NT2/D1 (cell line): Measurements from ENCODE around the gene LSAMP.

Experiments used
- DNase-seq: peaks from one replicate; pipeline ENCODE4 v3.0.0-alpha.2; 2011; ENCODE audit warnings: low read depth, low spot score
- H3K27me3 ChIP-seq: 2 replicates; pipeline ENCODE4 v1.6.0; 2011; ENCODE audit warnings: mild to moderate bottlenecking; ENCODE audit not compliant: insufficient read length, insufficient read depth
- H3K36me3 ChIP-seq: 2 replicates; pipeline ENCODE4 v1.6.1; 2011; ENCODE audit warnings: mild to moderate bottlenecking, low read length, mixed read lengths; ENCODE audit not compliant: insufficient read depth, insufficient read length
- H3K4me1 ChIP-seq: 2 replicates; pipeline ENCODE4 v1.5.1; 2011; ENCODE audit not compliant: insufficient read depth, insufficient read length
- H3K4me3 ChIP-seq: 2 replicates; pipeline ENCODE4 v1.5.1; 2011; ENCODE audit warnings: low read depth; ENCODE audit not compliant: insufficient read length
- H3K9ac ChIP-seq: 2 replicates; pipeline ENCODE4 v1.6.0; 2011; ENCODE audit warnings: low read depth; ENCODE audit not compliant: insufficient read length
- H3K9me3 ChIP-seq: 2 replicates; pipeline ENCODE4 v1.5.1; 2011; ENCODE audit warnings: mild to moderate bottlenecking, low read length; ENCODE audit not compliant: insufficient read depth
- SUZ12 ChIP-seq: IDR thresholded peaks from 2 replicates; pipeline ENCODE4 v1.6.1; 2011; ENCODE audit not compliant: insufficient read length, insufficient read depth; ENCODE audit errors: extremely low read depth
- YY1 ChIP-seq: IDR thresholded peaks from 2 replicates; pipeline ENCODE4 v1.6.1; 2011; ENCODE audit not compliant: insufficient read length, insufficient read depth
- ZNF274 ChIP-seq: IDR thresholded peaks from 2 replicates; pipeline ENCODE4 v1.6.1; 2011; ENCODE audit warnings: mild to moderate bottlenecking, low read depth, low read length

The LSAMP gene

GRCh38 chr3:116161575-116162525 lies 283.4 kb downstream of the LSAMP start:
- DNase-seq, result no peak
- TF ChIP-seq YY1 (no peak), SUZ12 (no peak), ZNF274 (no peak)
- H3K9ac ChIP-seq, result no peak overlapping the region
- H3K9me3 ChIP-seq, result no peaks in the 10 kb centered on the region
- no peaks in the 10 kb centered on the region for H3K36me3 ChIP-seq
- H3K4me3 ChIP-seq, result no peak overlapping the region
- no peaks in the 10 kb centered on the region for H3K4me1 ChIP-seq
- no peaks in the 10 kb centered on the region for H3K27me3 ChIP-seq

GRCh38 chr3:116160594-116160993 lies 284.7 kb downstream of the LSAMP start:
- Histone ChIP-seq H3K4me1 (no peaks in the 10 kb centered on the region), H3K36me3 (no peaks in the 10 kb centered on the region), H3K4me3 (no peak overlapping the region), H3K27me3 (no peaks in the 10 kb centered on the region), H3K9ac (no peak overlapping the region), H3K9me3 (no peaks in the 10 kb centered on the region)
- no peak for DNase-seq
- TF ChIP-seq SUZ12 (no peak), YY1 (no peak), ZNF274 (no peak)

- Histone ChIP-seq H3K4me3 (no peak overlapping the region), H3K9me3 (no peaks in the 10 kb centered on the region), H3K9ac (no peak overlapping the region), H3K27me3 (no peaks in the 10 kb centered on the region), H3K4me1 (no peaks in the 10 kb centered on the region), H3K36me3 (no peaks in the 10 kb centered on the region)
- DNase-seq, result no peak
- TF ChIP-seq SUZ12 (no peak), ZNF274 (no peak), YY1 (no peak)
These were observed 289.4 kb downstream of the LSAMP start for GRCh38 chr3:116155841-116156240.

GRCh38 chr3:116154389-116154788 lies 290.9 kb downstream of the LSAMP start:
- no peak overlapping the region for H3K4me3 ChIP-seq
- no peak for DNase-seq
- H3K27me3 ChIP-seq, result no peaks in the 10 kb centered on the region
- no peak overlapping the region for H3K9ac ChIP-seq
- H3K9me3 ChIP-seq, result no peaks in the 10 kb centered on the region
- TF ChIP-seq ZNF274 (no peak), YY1 (no peak), SUZ12 (no peak)
- H3K36me3 ChIP-seq, result no peaks in the 10 kb centered on the region
- H3K4me1 ChIP-seq, result no peaks in the 10 kb centered on the region

GRCh38 chr3:116153174-116153573 lies 292.1 kb downstream of the LSAMP start:
- H3K36me3 ChIP-seq, result no peaks in the 10 kb centered on the region
- no peak overlapping the region for H3K9ac ChIP-seq
- H3K4me1 ChIP-seq, result no peaks in the 10 kb centered on the region
- H3K4me3 ChIP-seq, result no peak overlapping the region
- no peak for DNase-seq
- no peaks in the 10 kb centered on the region for H3K9me3 ChIP-seq
- TF ChIP-seq YY1 (no peak), SUZ12 (no peak), ZNF274 (no peak)
- no peaks in the 10 kb centered on the region for H3K27me3 ChIP-seq

DNA sequence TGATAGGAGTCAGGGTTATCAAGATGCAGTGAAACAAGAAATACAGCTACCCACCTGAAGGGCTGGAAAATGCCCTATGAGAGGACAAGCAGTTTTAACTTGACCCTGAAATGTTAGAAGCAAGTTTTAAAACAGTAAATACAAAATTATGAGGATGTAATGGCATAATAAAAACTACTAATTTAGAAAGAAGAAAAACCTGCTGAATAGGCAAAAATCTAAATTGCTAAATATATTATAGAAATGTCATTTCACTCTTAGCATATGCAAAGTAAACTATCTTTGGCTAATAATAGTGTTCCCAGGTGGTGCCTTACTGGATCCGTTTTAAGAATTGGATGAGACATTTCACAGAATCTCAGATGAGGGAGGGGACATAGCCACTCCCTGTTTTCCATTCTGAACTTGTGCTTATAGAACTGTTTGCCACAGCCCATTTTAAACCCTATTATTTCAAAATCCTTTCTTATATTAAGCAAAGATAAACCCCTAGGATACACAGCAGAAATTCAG lies 294.6 kb downstream of the LSAMP start:
- DNase-seq, result no peak
- TF ChIP-seq SUZ12 (no peak), ZNF274 (no peak), YY1 (no peak)
- Histone ChIP-seq H3K36me3 (no peaks in the 10 kb centered on the region), H3K4me1 (no peaks in the 10 kb centered on the region), H3K9me3 (peaks cover 12% of the 10 kb centered on the region), H3K4me3 (no peak overlapping the region), H3K27me3 (no peaks in the 10 kb centered on the region), H3K9ac (no peak overlapping the region)
